SK-N-SH treated with all-trans-retinoic acid at 6 μM for 48 hours (cell line): Measurements from ENCODE around the gene CYP39A1.

Experiments
- ARNTL ChIP-seq: fragments of 450-650 bp; formaldehyde crosslinking; IDR thresholded peaks from 2 replicates; pipeline ENCODE4 v1.5.0; 2020; ENCODE audit warnings: low read depth, mild to moderate bottlenecking, moderate library complexity, borderline replicate concordance
- CSDC2 ChIP-seq: fragments of 250-450 bp; sonication (Bioruptor Pico); IDR thresholded peaks from 2 replicates; pipeline ENCODE4 v1.5.0; 2020; ENCODE audit warnings: mild to moderate bottlenecking, moderate library complexity
- CSRNP3 ChIP-seq: fragments of 250-450 bp; sonication (Bioruptor Pico); IDR thresholded peaks from 2 replicates; pipeline ENCODE4 v1.5.1; 2021; ENCODE audit warnings: mild to moderate bottlenecking, moderate library complexity
- RARB ChIP-seq: fragments of 250-450 bp; sonication (Bioruptor Pico); IDR thresholded peaks from 2 replicates; pipeline ENCODE4 v1.8.0; 2021; ENCODE audit warnings: mild to moderate bottlenecking, moderate library complexity
- TOX ChIP-seq: fragments of 250-450 bp; sonication (Bioruptor Pico); IDR thresholded peaks from 2 replicates; pipeline ENCODE4 v1.8.0; 2021; ENCODE audit warnings: mild to moderate bottlenecking, moderate library complexity, borderline replicate concordance
- ZC3H10 ChIP-seq: fragments of 250-450 bp; sonication (Bioruptor Pico); IDR thresholded peaks from 2 replicates; pipeline ENCODE4 v1.5.1; 2021; ENCODE audit warnings: mild to moderate bottlenecking, moderate library complexity
- ZFP30 ChIP-seq: fragments of 450-650 bp; formaldehyde crosslinking; IDR thresholded peaks from 2 replicates; pipeline ENCODE4 v1.5.0; 2022; ENCODE audit warnings: mild to moderate bottlenecking, moderate library complexity
- ZNF70 ChIP-seq: fragments of 450-650 bp; formaldehyde crosslinking; IDR thresholded peaks from 2 replicates; pipeline ENCODE4 v1.5.0; 2020; ENCODE audit warnings: mild to moderate bottlenecking, moderate library complexity
- ZNF8 ChIP-seq: fragments of 450-650 bp; formaldehyde crosslinking; IDR thresholded peaks from 2 replicates; pipeline ENCODE4 v1.5.0; 2020; ENCODE audit warnings: mild to moderate bottlenecking, moderate library complexity
- TF ChIP-seq, protein P1 (sequence below): fragments of 250-450 bp; sonication (Bioruptor Pico); IDR thresholded peaks from 2 replicates; pipeline ENCODE4 v1.8.0; 2021; ENCODE audit warnings: low read depth, mild to moderate bottlenecking, moderate library complexity, borderline replicate concordance
- TF ChIP-seq, protein P2 (sequence below): fragments of 250-450 bp; sonication (Bioruptor Pico); IDR thresholded peaks from 2 replicates; pipeline ENCODE4 v1.5.1; 2020; ENCODE audit warnings: low read depth, mild to moderate bottlenecking, moderate library complexity
- TF ChIP-seq, protein P3 (sequence below): fragments of 250-450 bp; sonication (Bioruptor Pico); IDR thresholded peaks from 2 replicates; pipeline ENCODE4 v1.8.0; 2020; ENCODE audit warnings: mild to moderate bottlenecking, moderate library complexity, borderline replicate concordance

DNA sequence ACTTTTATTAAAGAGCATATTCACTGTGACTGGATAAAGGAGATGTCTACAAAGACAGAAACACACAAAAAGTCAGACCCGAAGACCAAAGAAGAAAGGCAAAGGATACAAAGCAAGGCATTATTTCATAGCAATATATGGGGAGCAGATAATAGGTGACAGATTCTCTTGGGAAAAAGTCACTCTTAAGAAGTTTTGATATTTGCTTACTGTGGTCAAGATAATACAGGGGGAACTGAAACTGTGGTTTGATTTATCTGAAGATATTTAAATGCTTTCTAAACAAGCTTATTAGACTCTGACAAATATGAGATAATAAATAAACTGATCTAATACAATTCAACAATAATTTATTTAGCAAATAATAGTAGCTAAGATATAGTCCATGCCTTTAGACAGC is 14.7 kb downstream of the CYP39A1 start:
- TF ChIP-seq CSRNP3 (CRISPR knock-in tag) (no peak), RARB (no peak), CSDC2 (CRISPR knock-in tag) (no peak), TOX (CRISPR knock-in tag) (no peak), ZNF70 (CRISPR knock-in tag) (no peak), ZFP30 (CRISPR knock-in tag) (no peak), ARNTL (CRISPR knock-in tag) (no peak), ZNF8 (CRISPR knock-in tag) (no peak), ZC3H10 (CRISPR knock-in tag) (no peak)
- TF ChIP-seq, protein P1, sequence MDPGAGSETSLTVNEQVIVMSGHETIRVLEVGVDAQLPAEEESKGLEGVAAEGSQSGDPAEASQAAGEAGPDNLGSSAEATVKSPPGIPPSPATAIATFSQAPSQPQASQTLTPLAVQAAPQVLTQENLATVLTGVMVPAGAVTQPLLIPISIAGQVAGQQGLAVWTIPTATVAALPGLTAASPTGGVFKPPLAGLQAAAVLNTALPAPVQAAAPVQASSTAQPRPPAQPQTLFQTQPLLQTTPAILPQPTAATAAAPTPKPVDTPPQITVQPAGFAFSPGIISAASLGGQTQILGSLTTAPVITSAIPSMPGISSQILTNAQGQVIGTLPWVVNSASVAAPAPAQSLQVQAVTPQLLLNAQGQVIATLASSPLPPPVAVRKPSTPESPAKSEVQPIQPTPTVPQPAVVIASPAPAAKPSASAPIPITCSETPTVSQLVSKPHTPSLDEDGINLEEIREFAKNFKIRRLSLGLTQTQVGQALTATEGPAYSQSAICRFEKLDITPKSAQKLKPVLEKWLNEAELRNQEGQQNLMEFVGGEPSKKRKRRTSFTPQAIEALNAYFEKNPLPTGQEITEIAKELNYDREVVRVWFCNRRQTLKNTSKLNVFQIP (CRISPR knock-in tag): no peak
- TF ChIP-seq, protein P2, sequence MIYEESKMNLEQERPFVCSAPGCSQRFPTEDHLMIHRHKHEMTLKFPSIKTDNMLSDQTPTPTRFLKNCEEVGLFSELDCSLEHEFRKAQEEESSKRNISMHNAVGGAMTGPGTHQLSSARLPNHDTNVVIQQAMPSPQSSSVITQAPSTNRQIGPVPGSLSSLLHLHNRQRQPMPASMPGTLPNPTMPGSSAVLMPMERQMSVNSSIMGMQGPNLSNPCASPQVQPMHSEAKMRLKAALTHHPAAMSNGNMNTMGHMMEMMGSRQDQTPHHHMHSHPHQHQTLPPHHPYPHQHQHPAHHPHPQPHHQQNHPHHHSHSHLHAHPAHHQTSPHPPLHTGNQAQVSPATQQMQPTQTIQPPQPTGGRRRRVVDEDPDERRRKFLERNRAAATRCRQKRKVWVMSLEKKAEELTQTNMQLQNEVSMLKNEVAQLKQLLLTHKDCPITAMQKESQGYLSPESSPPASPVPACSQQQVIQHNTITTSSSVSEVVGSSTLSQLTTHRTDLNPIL (CRISPR knock-in tag): no peak
- TF ChIP-seq, protein P3, sequence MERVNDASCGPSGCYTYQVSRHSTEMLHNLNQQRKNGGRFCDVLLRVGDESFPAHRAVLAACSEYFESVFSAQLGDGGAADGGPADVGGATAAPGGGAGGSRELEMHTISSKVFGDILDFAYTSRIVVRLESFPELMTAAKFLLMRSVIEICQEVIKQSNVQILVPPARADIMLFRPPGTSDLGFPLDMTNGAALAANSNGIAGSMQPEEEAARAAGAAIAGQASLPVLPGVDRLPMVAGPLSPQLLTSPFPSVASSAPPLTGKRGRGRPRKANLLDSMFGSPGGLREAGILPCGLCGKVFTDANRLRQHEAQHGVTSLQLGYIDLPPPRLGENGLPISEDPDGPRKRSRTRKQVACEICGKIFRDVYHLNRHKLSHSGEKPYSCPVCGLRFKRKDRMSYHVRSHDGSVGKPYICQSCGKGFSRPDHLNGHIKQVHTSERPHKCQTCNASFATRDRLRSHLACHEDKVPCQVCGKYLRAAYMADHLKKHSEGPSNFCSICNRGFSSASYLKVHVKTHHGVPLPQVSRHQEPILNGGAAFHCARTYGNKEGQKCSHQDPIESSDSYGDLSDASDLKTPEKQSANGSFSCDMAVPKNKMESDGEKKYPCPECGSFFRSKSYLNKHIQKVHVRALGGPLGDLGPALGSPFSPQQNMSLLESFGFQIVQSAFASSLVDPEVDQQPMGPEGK: no peak
